HepG2 (cell line): ENCODE measurements around the gene PARS2. TPM values are rescaled to one million over a fixed set of nuclear protein-coding genes. Genes with fewer than 3 reads are reported as not detected.

Source experiments
- ATF2 ChIP-seq: sonication (generic); formaldehyde crosslinking; IDR thresholded peaks from 2 replicates; pipeline ENCODE4 v1.4.0; 2020; ENCODE audit warnings: missing genetic modification reagents
- BCL3 ChIP-seq: sonication (generic); formaldehyde crosslinking; IDR thresholded peaks from 2 replicates; pipeline ENCODE4 v1.5.1; 2020; ENCODE audit warnings: mild to moderate bottlenecking, missing genetic modification reagents, moderate library complexity
- DNMT3B ChIP-seq: conservative IDR thresholded peaks from 2 replicates; pipeline ENCODE4 v1.6.1; 2016; ENCODE audit warnings: missing biosample characterization, control low read depth
- ELF4 ChIP-seq: sonication (generic); formaldehyde crosslinking; IDR thresholded peaks from 2 replicates; pipeline ENCODE4 v1.5.0; 2020; ENCODE audit warnings: missing genetic modification reagents, mild to moderate bottlenecking, moderate library complexity, borderline replicate concordance
- GMEB2 ChIP-seq: IDR thresholded peaks from 2 replicates; pipeline ENCODE4 v1.6.1; 2016; ENCODE audit warnings: missing biosample characterization, missing genetic modification reagents, low read depth
- HMGXB4 ChIP-seq, 2 experiments: sonication (generic) in 1 of 2; formaldehyde crosslinking in 1 of 2; IDR thresholded peaks; 2 replicates each; pipeline versions ENCODE4 v1.4.0 to v1.6.1; 2018 to 2020; ENCODE audit warnings: missing genetic modification reagents in 2 of 2, borderline replicate concordance in 1 of 2, low read depth in 1 of 2, mild to moderate bottlenecking in 1 of 2, missing biosample characterization in 1 of 2
- NR0B2 ChIP-seq: sonication (generic); formaldehyde crosslinking; IDR thresholded peaks from 2 replicates; pipeline ENCODE4 v1.4.0; 2020; ENCODE audit warnings: mild to moderate bottlenecking, missing genetic modification reagents
- REST ChIP-seq, 2 experiments: IDR thresholded peaks; 2 replicates each; pipeline ENCODE4 v1.6.1; 2011 to 2012; ENCODE audit warnings: low read length in 2 of 2, borderline replicate concordance in 1 of 2, low read depth in 1 of 2, mild to moderate bottlenecking in 1 of 2, moderate library complexity in 1 of 2
- SOX13 ChIP-seq, 3 experiments: fragments of 450-650 bp in 1 of 3; sonication (generic) in 1 of 3; formaldehyde crosslinking in 1 of 3; IDR thresholded peaks in 2 of 3; conservative IDR thresholded peaks in 1 of 3; 2 replicates each; pipeline versions ENCODE4 v1.5.0 to v1.6.1; 2016 to 2020; ENCODE audit warnings: antibody characterized with exemption in 1 of 3, mild to moderate bottlenecking in 1 of 3, missing compliant biosample characterization in 1 of 3, missing genetic modification reagents in 1 of 3, moderate library complexity in 1 of 3
- SP5 ChIP-seq: IDR thresholded peaks from 2 replicates; pipeline ENCODE4 v1.6.1; 2016; ENCODE audit warnings: low read depth, borderline replicate concordance
- ZFP62 ChIP-seq: sonication (generic); formaldehyde crosslinking; IDR thresholded peaks from 2 replicates; pipeline ENCODE4 v1.4.0; 2020; ENCODE audit warnings: missing genetic modification reagents
- ZNF224 ChIP-seq: sonication (generic); formaldehyde crosslinking; IDR thresholded peaks from 2 replicates; pipeline ENCODE4 v1.5.0; 2020; ENCODE audit warnings: mild to moderate bottlenecking, missing genetic modification reagents
- ZNF350 ChIP-seq: sonication (generic); formaldehyde crosslinking; IDR thresholded peaks from 2 replicates; pipeline ENCODE4 v1.4.0; 2020; ENCODE audit warnings: mild to moderate bottlenecking, low read depth, missing genetic modification reagents, borderline replicate concordance
- ZNF564 ChIP-seq: sonication (generic); formaldehyde crosslinking; IDR thresholded peaks from 2 replicates; pipeline ENCODE4 v1.8.1; 2023; ENCODE audit warnings: mild to moderate bottlenecking, missing genetic modification reagents
- ZNF670 ChIP-seq: sonication (generic); formaldehyde crosslinking; IDR thresholded peaks from 2 replicates; pipeline ENCODE4 v1.8.0; 2022; ENCODE audit warnings: mild to moderate bottlenecking, missing genetic modification reagents, borderline replicate concordance
- polyA plus RNA-seq, 8 experiments: library from polyadenylated mRNA; depleted of rRNA in 3 of 8; stranded (reverse) in 7 of 8; unstranded in 1 of 8; fragments of >200 nt; fragmentation: Illumina TruSeq in 4 of 8; extraction: Trizol in 4 of 8; gene quantifications; 2 replicates each; pipeline versions ENCODE4 v1.2.1 to v1.2.3, GENCODE V29; 2011 to 2016; ENCODE audit warnings: low read depth in 4 of 8, missing spikeins in 1 of 8, mixed read lengths in 1 of 8; ENCODE audit not compliant: insufficient read depth in 1 of 8
- total RNA-seq, 5 experiments: library from RNA; depleted of rRNA; stranded (reverse); fragments of >200 nt; fragmentation: Illumina TruSeq; extraction: Trizol; gene quantifications; 2 replicates each; pipeline ENCODE4 v1.2.3, GENCODE V29; 2016; ENCODE audit warnings: low read depth in 1 of 5

The PARS2 gene
- total and polyA plus RNA-seq, 2 of the 13 experiments (the other 11 are each of a cell fraction or from before 2014, with no cell fraction given) = 2.4 to 4.6 TPM

GRCh38 chr1:54764133-54764921 lies at the start of gene PARS2 (continued):
- peak in 1 of 2 experiments; percentile 16; a peak in 1 of 4 replicates for TF ChIP-seq REST (IDR thresholded peaks at IDR 0.05; ENCODE audit: borderline replicate concordance in 1 of 2, low read depth in 1 of 2, low read length in 2 of 2)
- TF ChIP-seq SOX13 (IDR thresholded peaks at IDR 0.05) = no peak
- TF ChIP-seq SOX13 (CRISPR knock-in tag; conservative IDR thresholded peaks at IDR 0.05 in 1 of 2, IDR thresholded peaks at IDR 0.05 in 1 of 2) = 0 out of 4 replicates have a peak, but pooled peaks of 1 of the 2 experiments have one; percentile 6
- TF ChIP-seq BCL3 (CRISPR knock-in tag) = peak; percentile 84; the same call in 1 of the 2 replicates
- TF ChIP-seq ZNF224 = peak; percentile 76; the same call in 1 of the 2 replicates
- peak in 1 of 2 experiments; percentile 47; a peak in 1 of 4 replicates for TF ChIP-seq HMGXB4 (CRISPR knock-in tag; IDR thresholded peaks at IDR 0.05; ENCODE audit: borderline replicate concordance in 1 of 2, low read depth in 1 of 2)
- TF ChIP-seq NR0B2 = peak; percentile 42; the same call in 1 of the 2 replicates
- TF ChIP-seq ZFP62 (CRISPR knock-in tag) = no peak
- TF ChIP-seq ZNF350 (CRISPR knock-in tag) = peak; percentile 61; the same call in 1 of the 2 replicates
- no peak; the same call in 1 of the 2 replicates for TF ChIP-seq SP5 (CRISPR knock-in tag)
- TF ChIP-seq GMEB2 (CRISPR knock-in tag) = peak; percentile 56; the same call in 1 of the 2 replicates
- no peak for TF ChIP-seq ZNF564
- TF ChIP-seq ATF2 = no peak
- peak; percentile 82; the same call in 1 of the 2 replicates for TF ChIP-seq ELF4 (CRISPR knock-in tag)
- no peak for TF ChIP-seq DNMT3B (CRISPR knock-in tag)
- no peak; the same call in 1 of the 2 replicates for TF ChIP-seq ZNF670 (CRISPR knock-in tag)
